ENCODE measurements around the gene SELPLG.

DNA sequence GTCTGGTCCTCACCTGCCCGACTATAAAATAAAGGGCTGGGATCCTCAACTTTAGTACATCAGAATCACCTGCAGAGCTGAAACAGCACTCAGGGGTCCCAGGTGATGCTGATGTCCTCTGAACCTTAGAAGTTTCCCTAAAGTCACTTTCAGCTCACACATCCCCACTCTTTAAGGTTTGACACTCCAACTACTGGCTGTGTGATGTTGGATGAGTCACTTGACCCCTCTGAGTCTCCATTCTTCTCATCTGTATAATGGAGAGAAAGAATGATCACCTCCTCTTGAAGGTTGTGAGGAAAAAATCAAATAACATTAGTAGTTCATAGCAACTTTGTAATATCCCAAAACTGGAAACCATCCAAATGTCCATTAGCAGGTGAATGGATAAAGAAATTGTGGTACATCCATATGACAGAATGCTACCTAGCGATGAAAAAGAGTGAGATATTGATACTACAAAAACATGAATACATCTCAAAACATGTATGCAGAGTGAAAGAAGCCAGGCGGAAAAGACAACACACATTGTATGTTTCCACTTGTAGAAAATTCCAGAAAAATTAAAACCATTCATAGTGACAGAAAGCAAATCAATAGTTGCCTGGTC is 49.1 kb downstream of the SELPLG start:
- TF ChIP-seq, protein P1, sequence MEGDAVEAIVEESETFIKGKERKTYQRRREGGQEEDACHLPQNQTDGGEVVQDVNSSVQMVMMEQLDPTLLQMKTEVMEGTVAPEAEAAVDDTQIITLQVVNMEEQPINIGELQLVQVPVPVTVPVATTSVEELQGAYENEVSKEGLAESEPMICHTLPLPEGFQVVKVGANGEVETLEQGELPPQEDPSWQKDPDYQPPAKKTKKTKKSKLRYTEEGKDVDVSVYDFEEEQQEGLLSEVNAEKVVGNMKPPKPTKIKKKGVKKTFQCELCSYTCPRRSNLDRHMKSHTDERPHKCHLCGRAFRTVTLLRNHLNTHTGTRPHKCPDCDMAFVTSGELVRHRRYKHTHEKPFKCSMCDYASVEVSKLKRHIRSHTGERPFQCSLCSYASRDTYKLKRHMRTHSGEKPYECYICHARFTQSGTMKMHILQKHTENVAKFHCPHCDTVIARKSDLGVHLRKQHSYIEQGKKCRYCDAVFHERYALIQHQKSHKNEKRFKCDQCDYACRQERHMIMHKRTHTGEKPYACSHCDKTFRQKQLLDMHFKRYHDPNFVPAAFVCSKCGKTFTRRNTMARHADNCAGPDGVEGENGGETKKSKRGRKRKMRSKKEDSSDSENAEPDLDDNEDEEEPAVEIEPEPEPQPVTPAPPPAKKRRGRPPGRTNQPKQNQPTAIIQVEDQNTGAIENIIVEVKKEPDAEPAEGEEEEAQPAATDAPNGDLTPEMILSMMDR (IDR thresholded peaks at IDR 0.05; ENCODE audit: insufficient read depth, low read length): no peak
- TF ChIP-seq, protein P2, sequence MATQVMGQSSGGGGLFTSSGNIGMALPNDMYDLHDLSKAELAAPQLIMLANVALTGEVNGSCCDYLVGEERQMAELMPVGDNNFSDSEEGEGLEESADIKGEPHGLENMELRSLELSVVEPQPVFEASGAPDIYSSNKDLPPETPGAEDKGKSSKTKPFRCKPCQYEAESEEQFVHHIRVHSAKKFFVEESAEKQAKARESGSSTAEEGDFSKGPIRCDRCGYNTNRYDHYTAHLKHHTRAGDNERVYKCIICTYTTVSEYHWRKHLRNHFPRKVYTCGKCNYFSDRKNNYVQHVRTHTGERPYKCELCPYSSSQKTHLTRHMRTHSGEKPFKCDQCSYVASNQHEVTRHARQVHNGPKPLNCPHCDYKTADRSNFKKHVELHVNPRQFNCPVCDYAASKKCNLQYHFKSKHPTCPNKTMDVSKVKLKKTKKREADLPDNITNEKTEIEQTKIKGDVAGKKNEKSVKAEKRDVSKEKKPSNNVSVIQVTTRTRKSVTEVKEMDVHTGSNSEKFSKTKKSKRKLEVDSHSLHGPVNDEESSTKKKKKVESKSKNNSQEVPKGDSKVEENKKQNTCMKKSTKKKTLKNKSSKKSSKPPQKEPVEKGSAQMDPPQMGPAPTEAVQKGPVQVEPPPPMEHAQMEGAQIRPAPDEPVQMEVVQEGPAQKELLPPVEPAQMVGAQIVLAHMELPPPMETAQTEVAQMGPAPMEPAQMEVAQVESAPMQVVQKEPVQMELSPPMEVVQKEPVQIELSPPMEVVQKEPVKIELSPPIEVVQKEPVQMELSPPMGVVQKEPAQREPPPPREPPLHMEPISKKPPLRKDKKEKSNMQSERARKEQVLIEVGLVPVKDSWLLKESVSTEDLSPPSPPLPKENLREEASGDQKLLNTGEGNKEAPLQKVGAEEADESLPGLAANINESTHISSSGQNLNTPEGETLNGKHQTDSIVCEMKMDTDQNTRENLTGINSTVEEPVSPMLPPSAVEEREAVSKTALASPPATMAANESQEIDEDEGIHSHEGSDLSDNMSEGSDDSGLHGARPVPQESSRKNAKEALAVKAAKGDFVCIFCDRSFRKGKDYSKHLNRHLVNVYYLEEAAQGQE (IDR thresholded peaks at IDR 0.05; ENCODE audit: insufficient replicate concordance, low read depth): no peak
- TF ChIP-seq GABPA (IDR thresholded peaks at IDR 0.05; ENCODE audit: low read depth): no peak
